Measurements from ENCODE around the gene UQCC5.

GRCh38 chr3:52568069-52568468, 31.7 kb downstream of the UQCC5 start:
- TF ChIP-seq CTCF (optimal IDR thresholded peaks at IDR 0.05 in 1 of 3, IDR thresholded peaks at IDR 0.05 in 1 of 3, conservative IDR thresholded peaks at IDR 0.05 in 1 of 3; ENCODE audit: extremely low read depth in 1 of 3, insufficient read depth in 2 of 3, low read length in 3 of 3) (no peak), EZH2 (IDR thresholded peaks at IDR 0.05; ENCODE audit: low read length) (no peak)
